Heart left ventricle (tissue), 16 donors: ENCODE measurements around the gene RFX2. TPM values are rescaled to one million over a fixed set of nuclear protein-coding genes. Genes with fewer than 3 reads are reported as not detected.

Experiments used
- ATAC-seq, 4 donors: fragments of 200-7000 bp; cut with Tn5 transposase; one replicate each; pipeline ENCODE4 v1.9.1; 2020 to 2022; ENCODE audit warnings: moderate library complexity in 4 of 4, mild to moderate bottlenecking in 3 of 4, moderate number of reproducible peaks in 1 of 4
- DNase-seq, 5 donors: peaks; one replicate each; pipeline ENCODE4 v3.0.0-alpha.2; 2020
- H3K27ac ChIP-seq, 12 donors: fragments of 200-600 bp; sonication (generic) in 4 of 12; one replicate each; pipeline versions ENCODE4 v1.5.0 to v1.8.0; 2016 to 2022; ENCODE audit warnings: mild to moderate bottlenecking in 2 of 12
- H3K27me3 ChIP-seq, 9 donors: fragments of 200-600 bp; sonication (generic) in 2 of 9; one replicate each; pipeline versions ENCODE4 v1.5.1 to v1.8.0; 2016 to 2022; ENCODE audit warnings: mild to moderate bottlenecking in 3 of 9
- H3K36me3 ChIP-seq, 9 donors: fragments of 200-600 bp; sonication (generic) in 2 of 9; one replicate each; pipeline versions ENCODE4 v1.5.0 to v1.8.0; 2018 to 2022; ENCODE audit warnings: mild to moderate bottlenecking in 2 of 9
- H3K4me1 ChIP-seq, 12 donors: fragments of 200-600 bp; sonication (generic) in 4 of 12; one replicate each; pipeline versions ENCODE4 v1.5.0 to v1.8.0; 2016 to 2022; ENCODE audit warnings: mild to moderate bottlenecking in 3 of 12
- H3K4me3 ChIP-seq, 12 donors: fragments of 200-600 bp; sonication (generic) in 4 of 12; one replicate each; pipeline versions ENCODE4 v1.5.0 to v1.8.0; 2017 to 2022; ENCODE audit warnings: mild to moderate bottlenecking in 9 of 12, moderate library complexity in 4 of 12
- H3K9me3 ChIP-seq, 12 donors: fragments of 200-600 bp; sonication (generic) in 4 of 12; one replicate each; pipeline versions ENCODE4 v1.5.0 to v1.8.0; 2016 to 2022; ENCODE audit warnings: mild to moderate bottlenecking in 1 of 12
- CTCF ChIP-seq, 12 donors: fragments of 200-600 bp; sonication (generic) in 4 of 12; IDR thresholded peaks; one replicate each; pipeline versions ENCODE4 v1.5.0 to v1.8.0; 2018 to 2022; ENCODE audit warnings: antibody characterized with exemption in 12 of 12, mild to moderate bottlenecking in 5 of 12
- POLR2A ChIP-seq, 2 donors: fragments of 450-650 bp; IDR thresholded peaks; one replicate each; pipeline ENCODE4 v1.6.1; 2017; ENCODE audit warnings: antibody characterized with exemption in 2 of 2, mild to moderate bottlenecking in 2 of 2, moderate library complexity in 2 of 2
- WGBS, 4 donors: extraction: QIAGEN DNeasy Blood & Tissue Kit in 2 of 4; methylation state at CpG; one replicate each; pipeline versions ENCODE4 v1.1.5 to v1.1.7; 2013 to 2018; 5-methylcytosine and 5-hydroxymethylcytosine counted together
- intact Hi-C, 10 donors: fragments of 100-400 bp; cut with DNase I; formaldehyde crosslinking; loops; one replicate each; pipeline versions ENCODE4 v1.11.1 to v1.14.2; 2022
- long read RNA-seq, 3 donors: library from polyadenylated mRNA; unstranded; transcript quantifications; one replicate each; pipeline ENCODE4 v2.0.0, GENCODE V29; 2020 to 2021
- polyA plus RNA-seq, 2 donors: library from polyadenylated mRNA; stranded (reverse); fragments of 200-250 nt; gene quantifications; one replicate each; pipeline ENCODE4 v1.2.3, GENCODE V29; 2013
- total RNA-seq, 9 donors: library from RNA; depleted of rRNA in 2 of 9; stranded (reverse); fragments of >200 nt in 2 of 9; fragmentation: NEBNext Ultra II Directional in 3 of 9; extraction: Animal tissue kit (Norgen Biotek cat#: 25700) in 3 of 9; gene quantifications; one replicate each; pipeline versions ENCODE4 v1.1.0 to v1.2.4, GENCODE V29; 2016 to 2023
- donor health status: ischemic (EF 13 %, LVEDD 7.1; RV severe dilation, severe dysfunction).
- donor health status: healthy with polysubstance abuse.
- donor health status: DM: no; HTN: yes; CAD: no.
- donor health status: DM: no; HTN: no; CAD: no.
- donor health status: ischemic (EF 25% LVEDD 6.9; RV normal size, moderate dysfunction).
- donor health status: ischemic (EF 25% LVEDD 5.7; RV mildly dilated, moderate dysfunction).
- donor health status: healthy.
- donor health status: DM: yes; HTN: yes; CAD: no.
- donor health status: ischemic (EF 35%, LVEDD 5.7; RV mildly dilated, moderate dysfunction).
- donor health status: nonischemic (EF 11% LVEDD 7.7; RV severe dilation, severe dysfunction).
- donor health status: DM: yes; HTN: yes; CAD: no.
- donor health status: PGD.
- donor health status: ischemic (EF 29% LVEDD 5.4; RV normal size, mild dysfunction).
- donor health status: nonischemic (EF 23%, LVEDD 6.1; RV moderate dilation, normal function).

RFX2 gene
- 10 to 100 TPM in 1 of 9 donors, 1 to 10 TPM in 8; 2.8 to 20.0 (median 5.8) TPM for total RNA-seq
- polyA plus RNA-seq = 1 to 10 TPM; 6.9 to 7.0 TPM
- long read RNA-seq, donor 1, partial matches to known transcripts = 2 of 7 reads
- long read RNA-seq, donor 1, other reads (novel, unspliced or antisense) = 4 of 7 reads
- long read RNA-seq, donor 2, partial matches to known transcripts = 31 of 43 reads
- long read RNA-seq, donor 2, other reads (novel, unspliced or antisense) = 10 of 43 reads
- long read RNA-seq, donor 3, partial matches to known transcripts = 1 of 5 reads
- long read RNA-seq, donor 3, other reads (novel, unspliced or antisense) = 4 of 5 reads

GRCh38 chr19:6110360-6110977 is at the start of gene RFX2:
Gene RFX2, minus strand, starts transcription at chr19:6110500. Its CDS starts 63,004 bp downstream, at chr19:6047496.
- 0 to 1% (median 0%) methylated on average over 20 to 75 of the region's 75 CpGs for WGBS, 4 donors
- peak within 1 kb of the TSS; percentile 17 to 93 (median 84) for H3K27ac ChIP-seq

GRCh38 chr19:6156033-6156432 is 45.7 kb upstream of the RFX2 start:
- H3K4me1 ChIP-seq = no peaks in the 10 kb centered on the region
- ATAC-seq (no peak), DNase-seq (no peak)
- TF ChIP-seq POLR2A (IDR thresholded peaks at IDR 0.05) (no peak), CTCF (IDR thresholded peaks at IDR 0.05) (no peak)
- intact Hi-C loops = no loop called here
- no peaks in the 10 kb centered on the region for H3K27me3 ChIP-seq
- no peak overlapping the region for H3K27ac ChIP-seq
- no peak overlapping the region for H3K4me3 ChIP-seq
- no peaks in the 10 kb centered on the region for H3K36me3 ChIP-seq
- 31 to 55% (median 45%) methylated on average over 2 of the region's 2 CpGs for WGBS, 4 donors
- H3K9me3 ChIP-seq = peaks cover 0 to 30% (median 10%) of the 10 kb centered on the region in 12 donors

More at GRCh38 chr19:6110360-6110977, at the start of gene RFX2:
- DNase-seq (peak; percentile 99), ATAC-seq (peak; percentile 99 to 100 (median 99))
- Histone ChIP-seq H3K27me3 (no peaks in the 10 kb centered on the region), H3K4me1 (peaks cover 0 to 33% (median 12%) of the 10 kb centered on the region in 12 donors), H3K4me3 (peak within 1 kb of the TSS; percentile 48 to 84 (median 70)), H3K36me3 (no peaks in the 10 kb centered on the region), H3K9me3 (no peaks in the 10 kb centered on the region)
- TF ChIP-seq POLR2A (IDR thresholded peaks at IDR 0.05) (peak in 1 of 2 donors; percentile 70), CTCF (IDR thresholded peaks at IDR 0.05) (peak in 1 of 12 donors; percentile 10)
- intact Hi-C loops = loop anchor here in 5 of 10 donors (1.0 to 5.0 kb wide), 4 partner anchors 44 to 58 kb away; no protein-coding TSS in a partner anchor

GRCh38 chr19:6150289-6150688 is 40.0 kb upstream of the RFX2 start:
- H3K36me3 ChIP-seq = no peaks in the 10 kb centered on the region
- ATAC-seq = no peak
- DNase-seq = no peak
- TF ChIP-seq POLR2A (IDR thresholded peaks at IDR 0.05) (no peak), CTCF (IDR thresholded peaks at IDR 0.05) (no peak)
- no peaks in the 10 kb centered on the region for H3K4me1 ChIP-seq
- WGBS, 4 donors = 74 to 83% (median 76%) methylated on average over 8 of the region's 8 CpGs
- peaks cover 0 to 12% (median 4%) of the 10 kb centered on the region in 12 donors for H3K9me3 ChIP-seq
- H3K4me3 ChIP-seq = no peak overlapping the region
- no peaks in the 10 kb centered on the region for H3K27me3 ChIP-seq
- intact Hi-C loops = no loop called here
- H3K27ac ChIP-seq = no peak overlapping the region

- WGBS, 4 donors = 43 to 65% (median 45%) methylated on average over 1 of the region's 1 CpG
- intact Hi-C loops = no loop called here
Observed at GRCh38 chr19:6141217-6141616, 30.9 kb upstream of the RFX2 start.

More at GRCh38 chr19:6141217-6141616, 30.9 kb upstream of the RFX2 start:
- Histone ChIP-seq H3K9me3 (no peaks in the 10 kb centered on the region), H3K27me3 (no peaks in the 10 kb centered on the region), H3K27ac (no peak overlapping the region), H3K36me3 (no peaks in the 10 kb centered on the region), H3K4me1 (no peaks in the 10 kb centered on the region), H3K4me3 (no peak overlapping the region)
- DNase-seq (no peak), ATAC-seq (no peak)
- TF ChIP-seq CTCF (IDR thresholded peaks at IDR 0.05) (no peak), POLR2A (IDR thresholded peaks at IDR 0.05) (no peak)
